Posterior vena cava (tissue), 2 donors: ENCODE measurements around the gene MSL3. TPM values are rescaled to one million over a fixed set of nuclear protein-coding genes. Genes with fewer than 3 reads are reported as not detected.

Experiments
- DNase-seq: peaks from one replicate; pipeline ENCODE4 v3.0.0-alpha.2; 2020; ENCODE audit warnings: low spot score
- intact Hi-C, 2 donors: fragments of 100-400 bp; cut with DNase I; formaldehyde crosslinking; loops; one replicate each; pipeline versions ENCODE4 v1.14.1 to v1.14.2; 2022 to 2023
- long read RNA-seq, 2 donors: library from polyadenylated mRNA; unstranded; transcript quantifications; one replicate each; pipeline ENCODE4 v2.0.0, GENCODE V29; 2020 to 2021
- total RNA-seq, 2 donors: library from RNA; stranded (reverse); fragmentation: NEBNext Ultra II Directional; extraction: Animal tissue kit (Norgen Biotek cat#: 25700); gene quantifications; one replicate each; pipeline ENCODE4 v1.2.1, GENCODE V29; 2021
- donor health status: DM: yes; HTN: yes; CAD: no.
- donor health status: DM: yes; HTN: yes; CAD: no.

Gene MSL3
- 10 to 100 TPM; 25.5 to 36.7 TPM for total RNA-seq
- long read RNA-seq, donor 1, partial matches to known transcripts: 0 of 4 reads
- long read RNA-seq, donor 1, other reads (novel, unspliced or antisense): 1 of 4 reads
- long read RNA-seq, donor 2, transcript MSL3-201 (13 exons, 2,364 nt): major isoform, 20 of 30 reads
- long read RNA-seq, donor 2, partial matches to known transcripts: 2 of 30 reads
- long read RNA-seq, donor 2, other reads (novel, unspliced or antisense): 0 of 30 reads

- DNase-seq: peak; percentile 88
- intact Hi-C loops: loop anchor here in 1 of 2 donors (10.0 kb wide), 1 partner anchor 57 kb away; no protein-coding TSS in a partner anchor
Measured at GRCh38 chrX:11757719-11758399, at the start of gene MSL3. Gene MSL3, plus strand, starts transcription at chrX:11758237. Its CDS starts 27 bp downstream, at chrX:11758264.

- no peak for DNase-seq
- intact Hi-C loops: no loop called here
Measured at GRCh38 chrX:11722304-11722703, 35.7 kb upstream of the MSL3 start.

GRCh38 chrX:11724122-11725017, 33.7 kb upstream of the MSL3 start:
- DNase-seq: no peak
- intact Hi-C loops: no loop called here

GRCh38 chrX:11725631-11726442, 32.2 kb upstream of the MSL3 start:
- no peak for DNase-seq
- intact Hi-C loops: no loop called here

- DNase-seq: no peak
- intact Hi-C loops: no loop called here
Measured at GRCh38 chrX:11728556-11728955, 29.5 kb upstream of the MSL3 start.

DNA sequence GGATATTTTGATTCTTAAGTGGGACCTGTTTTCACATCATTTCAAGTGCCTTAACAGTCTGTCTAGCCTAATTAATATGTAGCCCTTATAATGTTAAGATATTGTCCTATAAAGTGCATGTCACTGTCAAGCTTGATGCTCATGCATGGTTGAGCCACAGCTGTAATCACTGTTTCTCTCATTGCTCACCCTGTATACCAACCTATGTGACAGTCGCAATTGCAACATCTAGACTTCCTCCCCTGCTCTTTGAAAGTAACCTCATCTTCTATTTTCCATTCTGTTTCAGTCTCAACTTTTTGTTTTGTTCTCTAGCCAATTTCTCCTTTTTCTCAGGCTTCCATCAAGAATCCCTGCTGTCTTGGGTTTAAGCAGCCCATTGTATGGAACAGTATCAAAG, 24.4 kb upstream of the MSL3 start:
- intact Hi-C loops: no loop called here

GRCh38 chrX:11739776-11740175, 18.3 kb upstream of the MSL3 start:
- intact Hi-C loops: no loop called here

More for the DNA sequence above, 24.4 kb upstream of the MSL3 start:
- no peak for DNase-seq

GRCh38 chrX:11740794-11741193, 17.2 kb upstream of the MSL3 start:
- no peak for DNase-seq
- intact Hi-C loops: no loop called here

More at GRCh38 chrX:11739776-11740175, 18.3 kb upstream of the MSL3 start:
- no peak for DNase-seq

DNA sequence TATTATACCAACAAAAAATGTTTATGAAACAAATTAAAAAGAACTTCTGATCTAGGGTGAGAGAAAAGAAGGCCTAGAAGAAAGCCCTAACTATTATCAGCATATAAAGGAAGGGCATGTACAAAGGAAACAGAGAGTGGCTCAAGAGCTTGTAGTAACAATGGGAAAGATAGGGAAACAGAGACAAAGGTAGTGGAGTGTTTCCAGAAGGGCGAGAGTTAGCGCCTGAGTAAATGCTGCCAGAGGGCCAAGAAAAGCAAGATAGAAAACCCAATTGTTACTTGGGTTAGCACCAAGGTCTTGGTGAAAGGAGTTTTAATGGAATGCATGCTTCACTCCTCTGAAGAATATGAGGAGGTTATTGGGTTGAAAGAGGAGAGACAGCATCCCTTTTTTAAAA, 16.5 kb upstream of the MSL3 start:
- no peak for DNase-seq
- intact Hi-C loops: no loop called here

GRCh38 chrX:11745881-11746280, 12.2 kb upstream of the MSL3 start:
- intact Hi-C loops: no loop called here
- no peak for DNase-seq

DNA sequence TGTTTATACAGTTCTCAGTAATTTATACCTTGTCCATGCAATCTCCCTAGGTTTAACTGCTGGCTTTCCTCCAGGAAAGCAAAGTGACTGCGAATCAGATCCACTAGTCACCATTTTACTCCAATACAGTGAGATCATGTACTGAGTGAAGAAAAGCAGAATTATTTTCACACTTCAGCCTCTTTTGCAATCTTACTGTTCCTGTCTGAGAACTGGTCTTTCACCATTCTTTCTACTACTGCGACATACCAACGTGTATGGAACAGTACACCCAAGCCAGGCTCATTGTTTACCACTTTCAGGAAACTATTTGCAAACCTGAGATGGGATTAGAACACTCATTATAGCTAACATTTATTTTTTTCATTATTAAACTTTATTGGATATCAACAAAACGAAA, 8.0 kb upstream of the MSL3 start:
- DNase-seq: no peak
- intact Hi-C loops: loop anchor here in 1 of 2 donors (10.0 kb wide), 1 partner anchor 65 kb away; no protein-coding TSS in a partner anchor

GRCh38 chrX:11750694-11751093, 7.3 kb upstream of the MSL3 start:
- DNase-seq: no peak
- intact Hi-C loops: loop anchor here in 1 of 2 donors (10.0 kb wide), 1 partner anchor 64 kb away; no protein-coding TSS in a partner anchor

DNA sequence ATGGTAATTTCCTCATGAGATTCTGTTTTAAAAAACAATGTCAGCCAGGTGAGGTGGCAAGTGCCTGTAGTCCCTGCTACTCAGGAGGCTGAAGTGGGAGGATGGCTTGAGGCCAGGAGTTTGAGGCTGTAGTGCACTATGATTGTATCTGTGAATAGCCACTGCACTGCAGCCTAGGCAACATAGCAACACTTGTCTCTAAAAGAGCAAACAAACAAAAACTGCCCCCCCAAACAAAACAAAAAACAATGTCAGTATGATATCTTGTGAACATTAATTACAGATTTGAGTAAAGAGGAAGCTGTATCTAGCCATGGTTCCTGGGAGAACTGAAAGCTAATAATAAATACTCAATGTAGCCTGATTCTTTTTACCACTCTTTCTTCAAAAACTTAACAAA, 6.8 kb upstream of the MSL3 start:
- intact Hi-C loops: loop anchor here in 1 of 2 donors (10.0 kb wide), 1 partner anchor 64 kb away; no protein-coding TSS in a partner anchor
- DNase-seq: no peak

DNA sequence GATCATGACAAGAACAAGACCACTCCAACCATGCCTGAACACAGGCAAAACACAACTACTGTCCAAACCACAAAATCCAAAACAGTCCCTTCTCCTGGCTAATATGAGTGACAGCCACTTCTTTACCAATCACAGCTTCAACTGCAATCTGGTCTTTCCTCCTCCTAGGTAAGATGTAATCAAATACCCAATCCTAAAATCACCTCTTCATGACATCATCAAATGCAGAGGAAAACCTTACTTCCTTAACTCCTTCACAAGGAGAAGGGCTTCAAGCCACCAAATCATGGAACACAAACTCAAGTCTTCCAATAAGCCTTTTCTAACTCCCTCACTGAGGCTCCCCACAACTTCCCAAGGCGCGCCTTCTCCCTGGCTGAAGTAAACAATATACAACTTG, 4.4 kb upstream of the MSL3 start:
- intact Hi-C loops: loop anchor here in 1 of 2 donors (10.0 kb wide), 1 partner anchor 61 kb away; no protein-coding TSS in a partner anchor
- DNase-seq: no peak

- DNase-seq: no peak
- intact Hi-C loops: loop anchor here in 1 of 2 donors (10.0 kb wide), 1 partner anchor 60 kb away; no protein-coding TSS in a partner anchor
Measured at GRCh38 chrX:11754958-11755645, 2.9 kb upstream of the MSL3 start.

DNA sequence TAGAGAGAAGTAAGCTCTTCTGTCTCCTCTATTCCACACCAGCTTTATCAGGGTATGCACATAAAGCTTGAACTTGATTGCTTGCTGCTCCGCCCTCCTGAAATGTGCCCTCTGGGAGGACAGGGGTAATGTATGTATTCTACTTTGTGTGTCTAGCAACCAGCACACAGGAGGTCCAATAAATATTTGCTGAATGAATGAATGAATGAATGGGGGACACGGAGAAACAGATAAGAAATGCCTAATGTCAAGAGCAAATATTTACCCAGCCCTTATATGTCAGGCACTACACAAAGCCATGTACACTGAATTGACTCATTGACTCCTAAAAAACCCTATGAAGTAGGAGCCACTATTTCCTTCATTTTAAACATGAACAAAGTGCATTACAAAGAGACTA, 2.3 kb upstream of the MSL3 start:
- intact Hi-C loops: loop anchor here in 1 of 2 donors (10.0 kb wide), 1 partner anchor 59 kb away; no protein-coding TSS in a partner anchor
- DNase-seq: no peak

DNA sequence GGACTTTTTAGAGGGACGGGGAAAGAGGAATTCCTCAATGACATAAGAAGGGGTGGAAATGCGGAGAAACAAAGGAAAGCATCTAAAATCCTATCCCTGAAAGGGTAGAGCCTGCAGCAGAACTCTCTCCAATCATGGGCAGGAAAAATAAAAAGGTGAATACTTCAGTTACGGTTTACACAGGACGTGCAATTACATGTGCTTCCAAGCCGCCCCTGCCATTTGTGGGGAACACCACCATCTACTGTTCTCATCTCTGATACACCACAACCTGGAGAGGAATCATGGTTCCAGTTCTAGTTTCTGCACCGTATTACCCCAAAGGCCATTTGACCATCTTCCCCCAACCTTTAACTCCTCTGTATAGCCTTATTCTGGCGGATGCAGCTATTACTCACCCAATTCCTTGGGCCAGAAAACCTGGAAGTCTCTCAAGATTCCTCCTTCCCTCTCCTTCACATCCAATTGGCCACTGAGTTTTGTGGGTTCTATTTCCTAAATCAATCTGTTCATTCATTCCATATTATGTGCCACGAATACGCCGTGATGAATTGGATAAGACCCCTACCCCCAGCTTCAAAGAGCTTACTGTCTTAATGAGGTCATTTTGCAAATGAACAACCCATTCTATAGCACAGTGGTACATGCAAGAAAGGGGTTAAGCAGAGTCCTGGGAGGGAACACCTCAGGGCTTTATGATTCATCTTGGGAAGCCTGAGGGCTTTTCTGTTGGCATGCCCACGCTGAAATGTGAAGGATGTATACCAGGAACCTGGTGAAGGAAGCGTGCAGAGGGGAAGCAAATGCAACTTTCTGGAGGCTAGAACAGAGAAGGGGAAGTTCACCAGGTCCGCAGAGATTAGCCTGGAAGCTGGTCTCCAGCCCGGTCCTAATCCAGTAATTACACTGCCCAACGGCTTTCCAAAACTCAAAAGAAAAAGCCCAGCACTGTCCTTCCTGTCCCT, 1.4 kb upstream of the MSL3 start:
- no peak for DNase-seq
- intact Hi-C loops: loop anchor here in 1 of 2 donors (10.0 kb wide), 1 partner anchor 58 kb away; no protein-coding TSS in a partner anchor
